Activated naive CD4-positive, alpha-beta T cell treated with anti-CD3 and anti-CD28 coated beads, Interleukin-2, amount 50 U/mL, for 72 hours (primary cell): ENCODE data around the gene RTP5. TPM values are rescaled to one million over a fixed set of nuclear protein-coding genes. Genes with fewer than 3 reads are reported as not detected.
"Not testable (repeated sequence)": the region's sequence is repeated elsewhere in the genome, so short reads cannot be mapped to it uniquely, and the experiment has no call there.

Experiments
- ATAC-seq, 2 donors: fragments of 150-1000 bp; cut with Tn5 transposase; 2 replicates each; pipeline ENCODE4 v1.10.0; 2021; ENCODE audit warnings: mild to moderate bottlenecking in 2 of 2, moderate library complexity in 2 of 2
- DNase-seq, 2 donors: peaks; one replicate each; pipeline ENCODE4 v3.0.0; 2021 to 2022; ENCODE audit warnings: low spot score in 2 of 2
- H3K27ac Mint-ChIP-seq, 2 donors: one replicate each; pipeline ENCODE4 v1.8.0; 2022; ENCODE audit warnings: mild to moderate bottlenecking in 2 of 2, mixed read lengths in 2 of 2
- H3K36me3 Mint-ChIP-seq, 2 donors: one replicate each; pipeline ENCODE4 v1.8.0; 2022; ENCODE audit warnings: mixed read lengths in 2 of 2
- H3K9me3 Mint-ChIP-seq, 2 donors: one replicate each; pipeline ENCODE4 v1.8.0; 2022; ENCODE audit warnings: mixed read lengths in 2 of 2
- total RNA-seq, 2 donors: library from RNA; stranded (reverse); gene quantifications; one replicate each; pipeline ENCODE4 v1.2.3, GENCODE V29; 2022

RTP5 gene
- under 1 TPM in 1 of 2 donors, not detected in 1; 0.09 TPM for total RNA-seq

DNA sequence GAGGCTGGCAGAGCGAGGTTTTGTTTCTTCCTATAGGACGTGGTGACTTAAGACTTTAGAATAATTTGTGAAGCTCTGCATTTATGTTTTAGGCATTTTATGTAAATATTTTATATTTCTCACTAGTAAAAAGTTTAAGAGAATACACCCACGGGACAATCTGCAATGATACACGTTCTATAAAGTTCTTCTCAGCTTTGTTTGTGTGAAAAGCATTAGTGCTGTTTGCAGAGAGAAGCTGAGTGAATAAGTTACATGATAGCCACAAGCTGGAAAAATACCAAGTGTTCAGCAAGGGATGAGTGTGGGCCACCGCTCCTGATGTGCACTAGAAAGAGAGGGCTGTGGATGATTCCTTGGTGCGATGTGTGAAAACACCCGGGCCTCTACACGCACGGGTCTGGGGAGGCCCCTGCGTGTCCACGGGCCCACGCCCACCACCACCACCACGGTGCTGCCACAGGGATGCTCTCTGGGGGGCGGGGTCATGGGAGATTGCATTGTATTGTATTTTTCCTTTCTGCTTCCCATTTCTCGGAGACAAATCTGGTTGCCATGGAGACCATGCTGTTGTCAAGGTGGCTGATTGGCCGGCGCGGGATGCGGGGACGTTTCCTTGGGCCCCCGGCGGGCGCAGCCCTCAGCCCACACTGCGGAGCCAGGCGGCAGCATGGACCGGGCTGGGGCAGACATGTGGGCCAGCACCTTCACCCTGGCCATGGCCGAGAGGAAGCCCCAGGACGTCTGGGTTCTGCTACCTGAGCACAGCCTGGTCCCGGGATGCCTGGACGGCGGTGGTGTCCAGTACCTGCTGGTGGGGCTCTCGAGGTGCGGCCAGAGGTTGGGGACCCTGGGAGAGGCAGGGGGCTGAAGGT lies at the start of gene RTP5:
Gene RTP5, plus strand, starts transcription at position 643 of the 875 bp plus-strand sequence. Its CDS starts 28 bp downstream, at position 671.
- ATAC-seq (peak; percentile 5 to 12), DNase-seq (no peak)
- Mint-ChIP-seq H3K36me3 (peaks cover 1 to 2% of the 10 kb centered on the region in 2 donors), H3K27ac (no peak within 1 kb of the TSS), H3K9me3 (peaks cover 7 to 9% of the 10 kb centered on the region in 2 donors)

DNA sequence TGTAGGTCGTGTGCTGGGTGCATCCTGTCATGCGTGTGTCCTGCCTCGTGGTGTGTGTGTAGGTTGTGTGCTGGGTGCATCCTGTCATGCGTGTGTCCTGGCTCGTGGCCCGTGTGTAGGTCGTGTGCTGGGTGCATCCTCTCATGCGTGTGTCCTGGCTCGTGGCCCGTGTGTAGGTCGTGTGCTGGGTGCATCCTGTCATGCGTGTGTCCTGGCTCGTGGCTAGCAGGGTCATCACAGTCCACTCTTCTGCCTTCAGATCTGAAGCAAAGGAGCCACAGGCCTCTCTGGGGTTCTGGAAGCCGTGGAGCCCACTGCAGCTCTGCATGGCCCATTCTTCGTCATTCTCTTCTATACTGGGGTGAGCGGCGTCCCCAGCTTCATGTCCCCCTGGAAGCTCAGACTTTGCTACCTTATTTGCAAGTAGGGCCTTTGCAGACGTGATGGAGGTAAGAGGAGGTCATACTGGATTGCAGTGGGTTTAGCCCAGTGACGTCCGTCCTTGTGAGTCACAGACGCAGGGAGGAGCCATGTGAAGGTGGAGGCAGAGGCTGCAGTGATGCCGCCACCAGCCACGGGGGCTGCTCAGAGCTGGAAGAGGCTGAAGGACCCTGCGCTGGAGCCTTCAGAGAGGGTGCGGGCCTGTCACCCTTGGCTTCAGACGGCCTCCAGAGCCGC lies 49.4 kb upstream of the RTP5 start:
- DNase-seq, ATAC-seq, H3K27ac Mint-ChIP-seq: not testable (repeated sequence)
- Mint-ChIP-seq H3K36me3 (peaks cover under 1 to 13% of the 10 kb centered on the region in 2 donors), H3K9me3 (peaks cover 4 to 16% of the 10 kb centered on the region in 2 donors)

DNA sequence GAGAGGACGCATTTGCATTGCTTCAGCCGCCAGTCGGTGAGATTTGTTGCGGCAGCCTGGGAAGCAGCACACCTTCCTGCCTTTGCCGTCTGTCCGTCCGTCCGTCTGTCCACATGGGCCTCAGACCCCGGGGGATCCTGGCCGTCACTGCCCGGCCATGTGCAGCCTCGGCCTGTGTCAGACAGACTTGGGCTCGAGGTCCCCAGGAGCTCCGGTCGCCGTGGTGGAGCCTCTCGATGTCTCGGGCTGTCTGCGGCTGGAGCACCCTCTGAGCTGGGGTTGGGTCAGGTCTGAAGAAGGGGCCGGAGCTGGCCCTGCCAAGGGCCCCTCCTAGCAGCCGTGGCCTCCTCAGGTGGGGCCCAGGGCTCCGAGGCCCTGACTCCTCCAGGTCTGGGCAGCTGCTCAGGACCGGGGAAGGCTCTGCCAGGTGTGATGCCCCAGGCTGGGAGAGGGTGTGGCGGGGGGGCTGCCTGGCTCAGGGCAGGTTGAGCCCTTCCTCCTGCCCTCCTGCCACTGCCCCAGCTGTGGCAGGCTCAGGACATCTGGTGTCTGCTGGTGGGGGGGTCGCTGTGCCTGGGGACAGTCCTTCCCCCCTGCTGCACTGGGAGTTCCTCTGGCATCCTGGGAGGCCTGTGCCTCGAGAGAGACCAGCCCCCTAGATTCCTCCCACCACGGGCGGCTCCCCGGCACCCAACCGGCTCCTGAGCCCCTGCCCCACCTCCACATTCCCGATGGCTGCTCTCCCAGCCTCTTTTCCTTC lies 48.7 kb upstream of the RTP5 start:
- DNase-seq: no peak
- ATAC-seq: no peak
- Mint-ChIP-seq H3K9me3 (peaks cover 4 to 20% of the 10 kb centered on the region in 2 donors), H3K27ac (no peak overlapping the region), H3K36me3 (peaks cover 4 to 16% of the 10 kb centered on the region in 2 donors)

DNA sequence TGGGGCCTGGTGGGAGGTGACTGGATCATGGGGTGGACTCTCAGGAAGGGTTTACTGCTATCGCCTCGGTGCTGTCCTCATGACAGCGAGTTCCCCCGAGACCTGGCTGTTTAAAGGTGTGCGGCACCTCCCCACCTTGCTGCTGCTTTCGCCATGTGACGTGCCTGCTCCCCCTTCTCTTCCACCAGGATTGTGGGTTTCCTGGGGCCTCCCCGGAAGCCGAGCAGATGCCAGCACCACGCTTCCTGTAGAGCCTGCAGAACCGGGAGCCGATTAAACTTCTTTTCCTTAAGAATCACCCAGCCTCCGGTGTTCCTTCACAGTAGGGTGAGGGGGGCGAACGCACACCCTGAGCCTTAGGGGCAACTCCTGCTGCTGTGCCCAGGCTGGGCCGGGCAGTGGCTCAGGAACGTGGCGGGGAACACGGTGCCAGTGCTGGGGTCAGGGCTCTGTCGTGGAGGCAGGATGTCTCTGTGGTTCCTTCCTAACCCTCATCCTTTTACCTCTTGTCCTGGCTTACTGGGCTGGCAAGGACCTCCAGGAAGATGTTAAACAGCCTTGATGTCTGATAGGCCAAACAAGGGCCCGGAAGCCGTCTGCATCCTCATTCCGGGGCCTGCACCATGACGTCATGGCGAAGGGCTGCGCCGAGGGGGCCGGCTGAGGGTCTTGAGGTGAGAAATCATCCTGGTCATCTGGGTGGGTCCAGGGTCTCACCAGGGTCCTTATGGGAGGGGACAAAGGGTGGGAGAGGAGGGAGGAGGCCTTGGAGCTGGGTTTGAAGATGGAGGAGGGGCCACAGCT lies 47.9 kb upstream of the RTP5 start:
- peaks cover 7 to 21% of the 10 kb centered on the region in 2 donors for H3K9me3 Mint-ChIP-seq
- peak overlapping the region in 1 of 2 donors; percentile 48 for H3K27ac Mint-ChIP-seq
- H3K36me3 Mint-ChIP-seq: peaks cover 5 to 24% of the 10 kb centered on the region in 2 donors
- ATAC-seq (no peak), DNase-seq (no peak)

DNA sequence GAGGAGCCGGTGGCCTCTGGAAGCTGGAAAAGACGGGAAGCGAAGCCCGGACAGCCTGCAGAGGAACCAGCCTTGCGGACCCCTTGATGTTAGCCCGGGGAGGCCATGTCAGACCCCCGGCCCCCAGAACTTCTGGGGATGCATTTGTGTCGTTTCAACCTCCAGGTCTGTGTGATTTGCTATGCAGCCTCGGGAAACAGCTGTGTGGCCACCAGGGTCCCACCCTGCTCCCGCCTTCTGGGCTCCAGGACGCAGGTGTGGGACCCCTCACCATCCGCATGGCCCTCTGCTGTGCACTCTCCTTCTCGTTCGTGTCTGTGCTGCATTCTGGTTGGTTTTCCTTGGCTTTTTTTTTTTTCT lies 47.3 kb upstream of the RTP5 start:
- Mint-ChIP-seq H3K36me3 (peaks cover 11 to 30% of the 10 kb centered on the region in 2 donors), H3K27ac (no peak overlapping the region), H3K9me3 (peaks cover 13 to 27% of the 10 kb centered on the region in 2 donors)
- no peak for ATAC-seq
- no peak for DNase-seq

DNA sequence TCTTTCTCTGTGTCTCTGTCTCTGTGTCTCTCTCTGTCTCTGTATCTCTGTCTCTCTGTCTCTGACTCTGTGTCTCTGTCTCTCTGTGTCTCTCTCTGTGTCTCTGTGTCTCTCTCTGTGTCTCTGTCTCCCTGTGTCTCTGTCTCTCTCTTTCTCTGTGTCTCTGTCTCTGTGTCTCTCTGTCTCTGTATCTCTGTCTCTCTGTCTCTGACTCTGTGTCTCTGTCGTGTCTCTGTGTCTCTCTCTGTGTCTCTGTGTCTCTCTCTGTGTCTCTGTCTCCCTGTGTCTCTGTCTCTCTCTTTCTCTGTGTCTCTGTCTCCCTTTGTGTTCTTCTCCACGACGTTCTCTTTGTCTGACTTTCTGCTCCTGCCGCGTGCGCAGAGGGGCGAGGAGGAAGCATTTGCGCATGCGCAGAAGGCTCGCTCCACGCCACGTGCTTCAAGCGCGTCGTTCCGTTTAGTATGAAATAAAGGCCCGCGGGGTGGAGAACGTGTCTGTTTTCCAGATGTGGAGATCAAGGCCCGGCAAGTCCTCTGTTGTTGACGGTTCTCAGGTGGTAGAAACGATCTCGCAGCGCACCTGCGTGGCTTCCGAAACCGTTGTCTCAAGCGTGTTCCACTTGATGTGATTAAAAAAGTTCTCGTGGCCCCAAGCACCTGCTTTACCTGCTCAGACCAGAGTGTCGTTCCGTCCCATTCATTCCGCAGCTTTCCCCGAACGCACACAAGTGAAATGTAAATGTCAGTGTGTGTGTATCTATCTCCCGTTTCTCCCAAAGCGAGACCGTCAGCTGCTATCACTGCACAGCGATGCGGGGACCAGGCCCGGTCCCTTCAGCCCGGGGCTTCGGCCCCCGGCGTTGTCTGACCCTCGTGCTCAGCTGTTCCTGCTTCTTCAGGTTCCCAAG lies 45.7 kb upstream of the RTP5 start:
- not testable (repeated sequence) for DNase-seq, ATAC-seq
- peak overlapping the region in 1 of 2 donors; percentile 18 for H3K27ac Mint-ChIP-seq
- H3K9me3 Mint-ChIP-seq: peaks cover 15 to 35% of the 10 kb centered on the region in 2 donors
- peaks cover 12 to 43% of the 10 kb centered on the region in 2 donors for H3K36me3 Mint-ChIP-seq

DNA sequence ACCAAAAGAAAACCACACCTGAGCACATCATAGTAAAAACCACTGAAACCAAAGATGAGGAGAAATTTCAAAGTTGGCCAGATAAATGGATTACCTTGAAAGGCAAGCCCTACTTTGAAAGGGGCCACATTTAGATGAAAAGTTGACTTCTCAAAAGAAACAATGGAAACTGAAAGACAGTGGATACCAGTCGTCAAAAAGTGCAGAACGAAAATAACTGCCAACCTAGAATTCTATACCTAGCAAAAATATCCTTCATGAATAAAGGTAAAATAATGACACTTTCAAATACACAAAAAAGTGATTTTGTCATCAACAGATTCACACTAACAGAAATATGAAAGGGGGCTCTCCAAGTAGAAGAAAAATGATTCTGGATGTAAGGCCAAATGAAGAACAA lies 42.1 kb upstream of the RTP5 start:
- ATAC-seq (no peak), DNase-seq (no peak)
- H3K36me3 Mint-ChIP-seq: peaks cover 12 to 43% of the 10 kb centered on the region in 2 donors
- peaks cover 15 to 35% of the 10 kb centered on the region in 2 donors for H3K9me3 Mint-ChIP-seq
- no peak overlapping the region for H3K27ac Mint-ChIP-seq

DNA sequence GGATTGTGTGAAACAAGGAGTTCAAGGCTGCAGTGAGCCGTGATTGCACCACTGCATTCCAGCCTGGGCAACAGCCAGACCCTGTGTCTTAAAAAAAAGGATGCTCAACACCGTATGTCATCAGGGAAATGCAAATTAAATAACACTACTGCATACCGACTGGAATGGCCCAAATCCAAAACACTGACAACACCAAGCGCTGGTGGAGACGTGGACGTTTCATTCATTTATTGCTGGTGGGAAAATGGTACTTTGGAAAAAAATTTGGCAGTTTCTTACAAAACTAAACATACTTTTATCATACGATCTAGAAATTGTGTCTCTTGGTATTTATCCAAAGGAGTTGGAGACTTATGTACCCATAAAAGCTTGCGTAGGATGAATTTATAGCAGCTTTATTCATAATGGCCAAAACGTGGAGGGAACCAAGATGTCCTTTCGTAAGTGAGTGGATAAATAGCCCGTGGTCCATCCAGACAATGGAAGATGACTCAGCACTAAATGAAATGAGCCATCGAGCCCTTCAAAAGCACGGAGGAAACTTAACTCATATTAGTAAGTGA lies 36.3 kb upstream of the RTP5 start:
- H3K27ac Mint-ChIP-seq: peak overlapping the region in 1 of 2 donors; percentile 79
- H3K36me3 Mint-ChIP-seq: peaks cover 0 to 26% of the 10 kb centered on the region in 2 donors
- DNase-seq (no peak), ATAC-seq (no peak)
- H3K9me3 Mint-ChIP-seq: peaks cover 0 to 21% of the 10 kb centered on the region in 2 donors

DNA sequence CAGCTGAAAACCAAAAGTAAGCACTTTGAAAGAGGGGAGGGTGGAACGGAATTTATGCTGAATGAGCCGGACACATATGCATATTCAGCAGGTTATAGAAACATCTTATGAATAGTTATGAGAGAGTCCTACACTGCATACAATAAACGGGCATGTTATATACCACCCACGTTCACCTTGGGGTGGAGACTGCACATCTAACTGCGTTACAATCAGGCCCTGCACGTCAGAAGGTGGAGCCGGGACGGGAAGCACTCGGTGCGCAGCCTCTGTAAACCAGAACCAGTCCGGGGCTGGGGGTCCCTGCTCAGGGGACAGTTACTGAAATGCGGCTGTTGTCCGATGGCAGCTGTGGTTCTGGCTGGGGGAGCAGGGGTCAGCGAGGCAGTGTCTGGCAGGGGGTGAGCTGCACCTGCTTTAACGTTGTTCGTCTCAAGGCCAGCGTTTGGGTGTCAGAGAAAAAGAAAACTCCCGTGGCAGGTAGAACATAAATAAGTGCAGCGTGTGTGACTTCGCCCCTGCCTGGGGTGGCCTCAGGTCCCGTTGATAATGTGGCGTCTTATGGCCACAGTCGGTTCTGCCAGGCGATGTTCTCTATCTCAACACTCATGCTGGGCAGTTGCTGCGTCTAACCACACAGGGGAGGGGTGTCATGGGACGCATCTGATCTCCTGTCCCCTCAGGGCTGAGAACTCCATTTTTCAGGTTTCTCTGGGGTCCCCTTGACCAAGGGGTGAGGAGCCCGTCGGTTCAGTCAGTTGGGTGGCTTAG lies 35.6 kb upstream of the RTP5 start:
- H3K9me3 Mint-ChIP-seq: peaks cover 0 to 19% of the 10 kb centered on the region in 2 donors
- H3K27ac Mint-ChIP-seq: peak overlapping the region in 1 of 2 donors; percentile 79
- ATAC-seq: not testable (repeated sequence)

DNA sequence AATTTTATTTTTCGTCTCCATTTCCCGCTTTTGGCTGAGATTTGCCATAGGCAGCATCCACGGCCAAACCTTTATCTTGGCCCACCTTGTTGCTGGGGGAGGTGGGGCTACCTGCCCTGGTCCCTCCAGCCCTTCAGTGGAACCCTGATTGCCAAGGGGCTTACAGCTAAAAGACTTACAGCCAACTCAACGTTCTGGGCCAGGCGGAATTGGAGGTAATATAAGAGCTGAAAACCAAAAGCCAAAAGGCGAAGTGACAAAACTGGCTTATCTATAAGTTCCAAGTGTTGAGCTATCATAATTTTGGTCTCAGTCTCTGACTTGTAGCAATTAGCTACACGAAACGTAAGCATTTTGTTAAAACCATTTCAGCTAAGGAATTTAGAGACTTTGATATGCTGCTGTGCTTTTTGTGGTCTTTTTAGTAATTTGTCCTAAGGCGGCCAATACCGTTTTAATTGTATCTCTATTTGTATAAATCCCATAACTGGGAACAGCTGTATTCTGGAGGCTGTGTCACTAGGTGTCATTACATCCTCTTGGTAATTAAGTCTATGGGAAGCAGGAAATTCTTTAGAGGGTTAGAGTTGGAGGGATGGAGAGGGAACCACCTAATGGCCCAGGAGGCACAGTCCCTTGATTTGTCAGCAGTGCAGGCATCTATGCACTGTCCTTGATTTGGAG lies 34.9 kb upstream of the RTP5 start:
- no peak for ATAC-seq
- DNase-seq: no peak
- Mint-ChIP-seq H3K27ac (no peak overlapping the region), H3K9me3 (peaks cover 0 to 19% of the 10 kb centered on the region in 2 donors), H3K36me3 (peaks cover 0 to 23% of the 10 kb centered on the region in 2 donors)

More for the DNA sequence above, 35.6 kb upstream of the RTP5 start:
- not testable (repeated sequence) for DNase-seq
- H3K36me3 Mint-ChIP-seq: peaks cover 0 to 23% of the 10 kb centered on the region in 2 donors

DNA sequence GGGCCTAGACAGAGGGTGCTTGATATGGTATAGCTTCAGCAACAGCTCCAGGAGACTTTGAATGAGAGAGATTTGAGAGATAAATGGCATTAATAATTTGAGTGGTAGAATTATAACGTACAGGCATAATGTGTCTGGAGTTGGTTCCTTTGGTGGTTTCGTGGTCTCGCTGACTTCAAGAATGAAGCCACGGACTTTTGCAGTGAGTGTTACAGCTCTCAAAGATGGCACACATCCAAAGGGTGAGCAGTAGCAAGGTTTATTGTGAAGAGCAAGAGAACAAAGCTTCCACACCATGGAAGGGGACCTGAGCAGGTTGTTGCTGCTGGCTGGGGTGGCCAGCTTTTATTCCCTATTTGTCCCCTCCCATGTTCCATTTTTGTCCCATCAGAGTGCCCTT lies 33.9 kb upstream of the RTP5 start:
- DNase-seq (no peak), ATAC-seq (peak in 1 of 2 donors; percentile 45)
- no peak overlapping the region for H3K27ac Mint-ChIP-seq
- H3K36me3 Mint-ChIP-seq: peaks cover 0 to 23% of the 10 kb centered on the region in 2 donors
- H3K9me3 Mint-ChIP-seq: peaks cover 0 to 19% of the 10 kb centered on the region in 2 donors

DNA sequence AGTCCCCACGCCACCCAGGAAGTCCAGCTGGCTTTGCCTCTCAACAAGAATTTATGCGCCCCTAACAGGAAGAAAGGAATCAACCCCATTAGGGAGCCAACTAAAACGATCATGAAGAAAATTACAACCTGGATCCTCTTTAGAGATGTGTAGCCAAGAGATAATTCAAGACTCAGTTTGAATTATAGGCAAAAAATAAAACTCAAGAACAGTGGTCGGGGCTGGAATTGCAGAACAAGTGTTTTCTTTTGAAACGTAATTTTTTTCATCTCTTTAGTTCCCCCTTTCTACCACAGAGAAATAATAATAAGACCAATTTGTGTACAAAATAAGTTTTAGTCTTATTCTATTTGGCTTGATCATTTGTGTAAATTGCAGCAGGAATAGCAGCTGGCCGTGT lies 33.2 kb upstream of the RTP5 start:
- no peak for DNase-seq
- ATAC-seq: no peak
- peaks cover 0 to 23% of the 10 kb centered on the region in 2 donors for H3K36me3 Mint-ChIP-seq

DNA sequence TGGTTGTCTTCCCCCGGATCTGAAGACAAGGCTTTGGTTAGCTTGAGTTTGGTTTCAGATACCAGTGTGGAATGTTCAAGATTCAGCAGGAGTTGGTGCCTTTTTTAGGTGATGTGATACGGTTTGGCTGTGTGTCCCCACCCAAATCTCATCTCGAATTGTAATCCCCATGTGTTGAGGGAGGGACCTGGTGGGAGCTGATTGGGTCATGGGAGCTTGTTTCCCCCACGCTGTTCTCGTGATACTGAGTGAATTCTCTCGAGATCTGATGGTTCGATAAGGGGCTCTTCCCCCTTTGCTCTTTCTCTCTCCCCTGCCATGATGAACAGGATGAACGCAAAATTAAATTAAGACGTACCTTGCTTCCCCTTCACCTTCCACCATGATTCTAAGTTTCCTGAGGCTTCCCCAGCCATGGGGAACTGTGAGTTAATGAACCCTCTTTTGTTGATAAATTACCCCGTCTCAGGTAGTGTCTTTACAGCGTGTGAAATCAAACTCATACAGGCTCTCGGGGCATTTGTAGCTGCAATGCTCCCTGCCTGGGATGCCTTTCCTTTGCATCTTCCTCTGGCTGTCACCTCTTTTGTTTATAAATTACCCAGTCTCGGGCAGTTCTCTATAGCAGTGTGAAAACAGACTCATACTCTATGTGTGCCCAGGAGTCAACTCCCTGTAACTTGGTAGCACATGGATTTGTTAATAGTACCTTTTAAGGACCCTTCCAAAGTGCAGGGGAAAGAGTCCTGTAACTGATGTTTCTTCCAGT lies 32.1 kb upstream of the RTP5 start:
- no peak for DNase-seq
- peak overlapping the region in 1 of 2 donors; percentile 7 for H3K27ac Mint-ChIP-seq
- ATAC-seq: no peak
- peaks cover 0 to 23% of the 10 kb centered on the region in 2 donors for H3K36me3 Mint-ChIP-seq
- peaks cover 0 to 19% of the 10 kb centered on the region in 2 donors for H3K9me3 Mint-ChIP-seq

More for the DNA sequence above, 33.2 kb upstream of the RTP5 start:
- Mint-ChIP-seq H3K9me3 (peaks cover 0 to 19% of the 10 kb centered on the region in 2 donors), H3K27ac (no peak overlapping the region)
